ENCODE data around the gene ALPK3.
A peak's percentile ranks its signal among the peaks of the same experiment; 100 is the strongest.

ALPK3 gene

DNA sequence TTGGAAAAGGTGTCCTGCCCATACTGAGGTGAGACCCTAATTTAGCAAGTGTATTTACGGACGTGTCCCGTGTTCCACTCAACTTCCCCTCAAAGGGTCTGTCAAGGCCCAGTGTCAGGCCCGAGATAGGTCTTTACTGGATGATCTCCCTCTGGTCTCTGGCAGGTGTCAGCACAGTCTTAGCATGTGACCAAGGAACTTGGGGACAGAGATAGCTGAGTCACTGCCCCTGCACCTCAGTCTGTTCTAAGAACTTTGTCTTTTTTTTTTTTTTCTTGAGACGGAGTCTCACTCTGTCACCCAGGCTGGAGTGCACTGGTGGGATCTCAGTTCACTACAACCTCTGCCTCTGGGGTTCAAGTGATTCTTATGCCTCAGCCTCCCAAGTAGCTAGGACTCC, 32.1 kb upstream of the ALPK3 start:
- Histone ChIP-seq H3K4me1 (ENCODE audit: control insufficient read depth, insufficient read depth, low read length) (peaks cover 41% of the 10 kb centered on the region), H3K9me3 (ENCODE audit: control insufficient read depth, low read length) (no peaks in the 10 kb centered on the region), H3K4me3 (ENCODE audit: low read length) (no peak overlapping the region), H3K9ac (ENCODE audit: low read length) (no peak overlapping the region), H3K27me3 (replicated peaks; ENCODE audit: control insufficient read depth, insufficient read depth, low read length) (no peaks in the 10 kb centered on the region), H3K36me3 (ENCODE audit: control insufficient read depth, insufficient read depth, low read length, severe bottlenecking) (peaks cover 29% of the 10 kb centered on the region)
- DNase-seq (ENCODE audit: low read depth) = no peak

DNA sequence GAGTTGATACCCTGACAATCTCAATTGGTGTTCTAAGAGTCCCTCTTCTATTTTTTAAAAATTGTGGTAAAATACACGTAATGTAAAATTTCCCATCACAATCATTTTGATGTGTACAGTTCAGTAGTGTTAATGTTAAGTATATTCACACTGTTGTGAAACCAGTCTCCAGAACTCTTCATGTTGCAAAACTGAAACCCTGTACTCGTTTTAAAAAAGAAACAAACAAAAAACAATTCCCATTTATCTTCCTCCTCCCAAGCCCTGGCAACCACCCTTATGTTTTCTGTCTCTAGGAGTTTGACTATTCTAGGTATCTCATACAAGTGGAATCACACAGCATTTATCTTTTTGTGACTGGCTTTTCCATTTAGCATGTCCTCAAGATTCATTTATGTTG, 28.7 kb upstream of the ALPK3 start:
- peaks cover 45% of the 10 kb centered on the region for H3K36me3 ChIP-seq (ENCODE audit: control insufficient read depth, insufficient read depth, low read length, severe bottlenecking)
- H3K27me3 ChIP-seq (replicated peaks; ENCODE audit: control insufficient read depth, insufficient read depth, low read length) = no peaks in the 10 kb centered on the region
- DNase-seq (ENCODE audit: low read depth) = peak; percentile 44
- H3K4me3 ChIP-seq (ENCODE audit: low read length) = no peak overlapping the region
- no peaks in the 10 kb centered on the region for H3K9me3 ChIP-seq (ENCODE audit: control insufficient read depth, low read length)
- H3K9ac ChIP-seq (ENCODE audit: low read length) = no peak overlapping the region
- H3K4me1 ChIP-seq (ENCODE audit: control insufficient read depth, insufficient read depth, low read length) = peaks cover 43% of the 10 kb centered on the region

DNA sequence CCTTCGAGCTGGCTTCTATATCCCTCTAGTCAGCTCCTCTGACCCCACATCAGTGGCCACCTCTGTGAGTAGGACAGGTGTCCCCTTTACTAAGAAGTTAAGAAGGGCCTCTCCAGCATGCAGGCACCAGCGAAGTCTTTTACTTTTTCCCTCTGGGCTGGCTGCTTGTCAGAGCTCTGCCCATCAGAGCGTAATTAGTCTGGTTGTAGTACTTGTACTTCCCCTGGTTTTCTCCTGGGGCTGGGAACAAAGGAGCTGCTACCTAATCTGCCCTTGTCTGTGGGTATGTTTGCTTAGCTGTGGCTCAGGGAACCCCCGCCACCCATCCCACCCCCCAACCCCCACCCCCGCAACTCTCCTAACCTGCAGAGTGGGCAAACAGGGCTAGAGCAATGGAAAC, 27.4 kb upstream of the ALPK3 start:
- Histone ChIP-seq H3K9ac (ENCODE audit: low read length) (no peak overlapping the region), H3K36me3 (ENCODE audit: control insufficient read depth, insufficient read depth, low read length, severe bottlenecking) (peaks cover 37% of the 10 kb centered on the region), H3K4me1 (ENCODE audit: control insufficient read depth, insufficient read depth, low read length) (peaks cover 43% of the 10 kb centered on the region), H3K9me3 (ENCODE audit: control insufficient read depth, low read length) (no peaks in the 10 kb centered on the region), H3K27me3 (replicated peaks; ENCODE audit: control insufficient read depth, insufficient read depth, low read length) (no peaks in the 10 kb centered on the region), H3K4me3 (ENCODE audit: low read length) (no peak overlapping the region)
- no peak for DNase-seq (ENCODE audit: low read depth)

DNA sequence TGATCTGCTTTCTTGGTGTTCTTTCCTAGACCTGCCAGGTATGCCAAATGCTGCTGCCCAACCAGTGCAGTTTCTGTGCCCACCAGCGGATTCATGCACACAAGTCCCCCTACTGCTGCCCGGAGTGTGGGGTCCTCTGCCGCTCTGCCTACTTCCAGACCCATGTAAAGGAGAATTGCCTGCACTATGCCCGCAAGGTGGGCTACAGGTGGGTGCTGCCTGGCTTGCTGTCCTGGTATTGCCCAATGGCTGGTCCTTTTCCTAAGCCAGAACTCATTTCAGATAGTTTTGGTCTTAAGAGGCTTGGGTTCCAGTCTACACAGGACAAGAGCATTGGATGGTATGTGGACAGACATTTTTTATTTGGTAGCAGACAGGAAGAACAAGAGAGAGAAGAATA, 26.5 kb upstream of the ALPK3 start:
- Histone ChIP-seq H3K27me3 (replicated peaks; ENCODE audit: control insufficient read depth, insufficient read depth, low read length) (no peaks in the 10 kb centered on the region), H3K9ac (ENCODE audit: low read length) (no peak overlapping the region), H3K36me3 (ENCODE audit: control insufficient read depth, insufficient read depth, low read length, severe bottlenecking) (peaks cover 36% of the 10 kb centered on the region), H3K4me3 (ENCODE audit: low read length) (no peak overlapping the region), H3K4me1 (ENCODE audit: control insufficient read depth, insufficient read depth, low read length) (peaks cover 40% of the 10 kb centered on the region), H3K9me3 (ENCODE audit: control insufficient read depth, low read length) (no peaks in the 10 kb centered on the region)
- DNase-seq (ENCODE audit: low read depth) = no peak

DNA sequence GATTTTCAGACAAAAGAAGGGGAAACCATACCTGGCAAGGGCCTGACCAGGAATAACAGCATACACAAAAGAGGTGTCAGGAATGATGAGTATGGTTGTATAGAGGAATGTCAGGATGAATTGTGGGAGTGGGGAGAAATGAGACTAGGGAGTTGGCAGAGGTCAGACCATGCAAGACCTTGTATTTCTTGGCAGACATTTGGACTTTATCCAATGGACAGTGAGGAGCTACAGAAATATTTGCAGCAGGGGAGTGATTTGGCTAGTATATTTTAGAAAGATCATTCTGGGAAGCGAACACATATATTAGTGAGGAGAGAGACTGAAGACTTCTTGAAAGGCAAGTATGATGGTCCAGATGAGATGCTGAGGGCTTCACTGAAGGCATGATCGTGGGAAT, 25.4 kb upstream of the ALPK3 start:
- H3K4me3 ChIP-seq (ENCODE audit: low read length) = no peak overlapping the region
- peaks cover 36% of the 10 kb centered on the region for H3K36me3 ChIP-seq (ENCODE audit: control insufficient read depth, insufficient read depth, low read length, severe bottlenecking)
- no peaks in the 10 kb centered on the region for H3K9me3 ChIP-seq (ENCODE audit: control insufficient read depth, low read length)
- peaks cover 33% of the 10 kb centered on the region for H3K4me1 ChIP-seq (ENCODE audit: control insufficient read depth, insufficient read depth, low read length)
- H3K9ac ChIP-seq (ENCODE audit: low read length) = no peak overlapping the region
- no peaks in the 10 kb centered on the region for H3K27me3 ChIP-seq (replicated peaks; ENCODE audit: control insufficient read depth, insufficient read depth, low read length)
- no peak for DNase-seq (ENCODE audit: low read depth)

DNA sequence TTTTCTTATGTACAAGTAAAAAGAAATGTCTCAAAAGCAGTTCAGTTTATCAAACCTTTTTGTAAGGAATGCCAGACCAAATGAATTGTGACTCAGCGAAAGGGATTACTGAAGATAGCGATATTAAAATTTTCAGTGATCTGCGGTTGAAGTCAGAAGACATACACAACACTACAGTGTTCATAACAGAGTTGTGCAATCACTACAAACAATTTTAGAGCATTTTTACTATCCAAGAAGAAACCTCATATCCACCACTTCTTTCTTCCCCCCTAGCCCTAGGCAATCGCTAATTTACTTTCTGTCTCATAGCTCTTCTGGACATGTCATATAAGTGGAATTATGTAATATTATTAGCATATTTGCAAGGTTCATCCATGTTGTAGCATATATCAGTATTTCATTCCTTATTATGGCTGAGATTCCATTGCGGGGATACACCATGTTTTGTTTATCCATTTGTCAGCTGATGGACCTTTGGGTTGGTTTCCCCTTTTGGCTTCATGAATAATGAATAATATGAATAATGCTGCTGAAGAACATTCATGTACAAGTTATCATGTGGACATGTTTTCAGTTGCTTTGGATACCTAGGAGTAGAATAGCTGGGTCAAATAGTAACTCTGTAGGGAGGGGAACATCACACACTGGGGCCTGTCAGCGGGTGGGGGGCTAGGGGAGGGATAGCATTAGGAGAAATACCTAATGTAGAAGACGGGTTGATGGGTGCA, 23.6 kb upstream of the ALPK3 start:
- H3K4me3 ChIP-seq (ENCODE audit: low read length) = no peak overlapping the region
- H3K36me3 ChIP-seq (ENCODE audit: control insufficient read depth, insufficient read depth, low read length, severe bottlenecking) = peaks cover 52% of the 10 kb centered on the region
- H3K9ac ChIP-seq (ENCODE audit: low read length) = no peak overlapping the region
- H3K9me3 ChIP-seq (ENCODE audit: control insufficient read depth, low read length) = no peaks in the 10 kb centered on the region
- DNase-seq (ENCODE audit: low read depth) = no peak
- H3K27me3 ChIP-seq (replicated peaks; ENCODE audit: control insufficient read depth, insufficient read depth, low read length) = no peaks in the 10 kb centered on the region
- peaks cover 17% of the 10 kb centered on the region for H3K4me1 ChIP-seq (ENCODE audit: control insufficient read depth, insufficient read depth, low read length)

DNA sequence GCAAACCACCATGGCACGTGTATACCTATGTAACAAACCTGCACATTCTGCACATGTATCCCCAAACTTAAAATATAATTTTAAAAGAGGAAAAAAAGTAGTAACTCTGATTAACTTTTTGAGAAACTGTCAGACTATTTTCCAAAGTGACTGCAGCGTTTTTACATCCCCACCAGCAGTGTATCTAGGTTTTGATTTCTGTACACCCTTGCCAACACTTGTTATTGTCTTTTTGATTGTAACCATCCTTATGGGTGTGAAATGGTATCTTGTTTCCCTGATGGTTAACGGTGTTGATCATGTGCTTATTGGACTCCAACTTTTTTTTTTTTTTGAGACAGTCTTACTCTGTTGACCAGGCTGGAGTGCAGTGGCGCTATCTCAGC, 23.0 kb upstream of the ALPK3 start:
- Histone ChIP-seq H3K4me3 (ENCODE audit: low read length) (no peak overlapping the region), H3K36me3 (ENCODE audit: control insufficient read depth, insufficient read depth, low read length, severe bottlenecking) (peaks cover 58% of the 10 kb centered on the region), H3K9ac (ENCODE audit: low read length) (no peak overlapping the region), H3K27me3 (replicated peaks; ENCODE audit: control insufficient read depth, insufficient read depth, low read length) (no peaks in the 10 kb centered on the region), H3K9me3 (ENCODE audit: control insufficient read depth, low read length) (no peaks in the 10 kb centered on the region), H3K4me1 (ENCODE audit: control insufficient read depth, insufficient read depth, low read length) (peaks cover 12% of the 10 kb centered on the region)
- DNase-seq (ENCODE audit: low read depth) = no peak

DNA sequence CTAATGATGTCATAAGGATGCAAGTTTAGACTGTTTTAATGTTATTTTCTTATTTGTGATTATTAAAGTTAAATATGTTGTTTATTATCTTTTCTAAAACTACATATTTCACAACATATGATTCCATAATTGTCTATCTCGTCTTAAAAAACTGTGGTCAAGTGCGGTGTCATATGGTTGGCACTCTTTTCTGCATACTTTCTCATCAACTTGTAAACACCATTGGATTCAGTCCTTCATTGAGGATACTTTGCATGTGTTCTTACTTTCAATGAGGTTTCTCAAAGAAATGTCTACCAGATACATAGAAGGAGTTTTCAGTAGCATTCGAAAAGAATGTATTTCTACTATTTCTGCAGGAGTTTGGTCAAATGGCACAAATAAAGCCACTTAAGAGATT, 22.0 kb upstream of the ALPK3 start:
- H3K27me3 ChIP-seq (replicated peaks; ENCODE audit: control insufficient read depth, insufficient read depth, low read length) = no peaks in the 10 kb centered on the region
- no peak overlapping the region for H3K9ac ChIP-seq (ENCODE audit: low read length)
- H3K4me3 ChIP-seq (ENCODE audit: low read length) = no peak overlapping the region
- peaks cover 12% of the 10 kb centered on the region for H3K4me1 ChIP-seq (ENCODE audit: control insufficient read depth, insufficient read depth, low read length)
- no peak for DNase-seq (ENCODE audit: low read depth)
- no peaks in the 10 kb centered on the region for H3K9me3 ChIP-seq (ENCODE audit: control insufficient read depth, low read length)
- H3K36me3 ChIP-seq (ENCODE audit: control insufficient read depth, insufficient read depth, low read length, severe bottlenecking) = peaks cover 68% of the 10 kb centered on the region

DNA sequence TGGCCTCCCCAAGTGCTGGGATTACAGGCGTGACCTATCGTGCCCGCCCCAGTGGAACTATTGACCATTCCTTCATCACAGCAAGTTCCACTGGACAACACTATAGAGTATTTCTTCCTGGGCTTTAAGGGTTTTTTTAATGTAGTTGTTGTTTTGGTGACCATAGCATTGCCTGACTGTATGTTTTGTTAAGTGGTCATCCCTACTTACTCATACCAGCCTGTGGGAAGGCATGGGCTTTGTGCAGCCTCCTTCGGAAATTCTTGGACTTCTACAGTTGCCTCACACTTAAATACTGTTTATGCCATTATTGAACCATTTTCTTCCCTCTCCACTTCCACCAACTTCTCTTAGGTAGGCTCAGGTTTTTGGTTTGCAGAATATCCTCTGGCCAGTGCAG, 19.9 kb upstream of the ALPK3 start:
- H3K36me3 ChIP-seq (ENCODE audit: control insufficient read depth, insufficient read depth, low read length, severe bottlenecking) = peaks cover 69% of the 10 kb centered on the region
- H3K4me1 ChIP-seq (ENCODE audit: control insufficient read depth, insufficient read depth, low read length) = peaks cover 4% of the 10 kb centered on the region

DNA sequence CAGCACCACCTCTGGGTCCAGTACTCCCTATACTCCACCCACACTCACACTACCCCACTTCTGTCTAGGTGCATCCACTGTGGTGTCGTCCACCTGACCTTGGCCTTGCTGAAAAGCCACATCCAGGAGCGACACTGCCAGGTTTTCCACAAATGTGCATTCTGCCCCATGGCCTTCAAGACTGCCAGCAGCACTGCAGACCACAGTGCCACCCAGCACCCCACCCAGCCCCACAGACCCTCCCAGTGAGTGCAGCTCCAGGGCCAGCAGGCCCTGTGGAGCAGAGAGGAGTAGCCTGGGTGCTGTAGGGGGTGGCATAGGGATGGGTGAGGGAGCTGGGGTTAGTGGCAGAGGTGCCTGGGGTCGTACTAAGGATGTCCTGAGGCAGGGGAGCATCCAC, 19.4 kb upstream of the ALPK3 start:
- no peak for DNase-seq (ENCODE audit: low read depth)
- no peak overlapping the region for H3K4me3 ChIP-seq (ENCODE audit: low read length)
- H3K4me1 ChIP-seq (ENCODE audit: control insufficient read depth, insufficient read depth, low read length) = no peaks in the 10 kb centered on the region
- H3K27me3 ChIP-seq (replicated peaks; ENCODE audit: control insufficient read depth, insufficient read depth, low read length) = no peaks in the 10 kb centered on the region
- no peaks in the 10 kb centered on the region for H3K9me3 ChIP-seq (ENCODE audit: control insufficient read depth, low read length)
- H3K36me3 ChIP-seq (ENCODE audit: control insufficient read depth, insufficient read depth, low read length, severe bottlenecking) = peaks cover 69% of the 10 kb centered on the region
- no peak overlapping the region for H3K9ac ChIP-seq (ENCODE audit: low read length)

More for the DNA sequence above, 19.9 kb upstream of the ALPK3 start:
- H3K27me3 ChIP-seq (replicated peaks; ENCODE audit: control insufficient read depth, insufficient read depth, low read length) = no peaks in the 10 kb centered on the region
- H3K9me3 ChIP-seq (ENCODE audit: control insufficient read depth, low read length) = no peaks in the 10 kb centered on the region
- H3K9ac ChIP-seq (ENCODE audit: low read length) = no peak overlapping the region
- no peak overlapping the region for H3K4me3 ChIP-seq (ENCODE audit: low read length)
- DNase-seq (ENCODE audit: low read depth) = peak; percentile 65

DNA sequence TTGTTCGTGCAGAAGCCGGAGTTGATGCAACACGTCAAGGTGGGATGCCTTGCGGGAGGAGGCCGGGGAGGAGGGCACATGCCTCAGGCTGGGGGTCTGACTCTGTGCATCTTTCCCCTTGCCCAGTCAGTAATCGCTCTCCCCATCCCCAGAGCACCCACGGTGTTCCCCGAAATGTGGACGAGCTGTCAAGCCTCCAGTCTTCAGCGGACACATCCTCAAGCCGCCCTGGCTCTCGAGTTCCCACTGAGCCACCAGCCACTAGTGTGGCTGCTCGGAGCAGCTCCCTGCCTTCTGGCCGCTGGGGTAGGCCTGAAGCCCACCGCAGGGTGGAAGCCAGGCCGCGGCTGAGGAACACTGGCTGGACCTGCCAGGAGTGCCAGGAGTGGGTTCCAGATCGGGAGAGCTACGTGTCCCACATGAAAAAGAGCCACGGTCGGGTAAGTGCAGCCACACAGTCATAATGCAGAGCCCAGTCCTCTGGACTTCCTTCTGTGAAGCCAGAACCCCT, 18.7 kb upstream of the ALPK3 start:
- Histone ChIP-seq H3K4me1 (ENCODE audit: control insufficient read depth, insufficient read depth, low read length) (peaks cover 4% of the 10 kb centered on the region), H3K9ac (ENCODE audit: low read length) (no peak overlapping the region), H3K9me3 (ENCODE audit: control insufficient read depth, low read length) (no peaks in the 10 kb centered on the region), H3K27me3 (replicated peaks; ENCODE audit: control insufficient read depth, insufficient read depth, low read length) (no peaks in the 10 kb centered on the region), H3K4me3 (ENCODE audit: low read length) (no peak overlapping the region), H3K36me3 (ENCODE audit: control insufficient read depth, insufficient read depth, low read length, severe bottlenecking) (peaks cover 69% of the 10 kb centered on the region)
- no peak for DNase-seq (ENCODE audit: low read depth)

Data from adipocyte (in vitro differentiated cells).